ENCODE results near the gene SLC2A4RG. TPM values are rescaled to one million over a fixed set of nuclear protein-coding genes. Genes with fewer than 3 reads are reported as not detected.

SLC2A4RG gene
- total RNA-seq, 1 donor: 17.1 TPM

- no peaks in the 10 kb centered on the region for H3K9me3 ChIP-seq (ENCODE audit: low read depth, low read length)
- no peaks in the 10 kb centered on the region for H3K27me3 ChIP-seq (ENCODE audit: insufficient read depth, low read length)
- H3K4me1 ChIP-seq (ENCODE audit: insufficient read depth, low read length): peaks cover 18% of the 10 kb centered on the region
- H3K4me3 ChIP-seq (ENCODE audit: low read length): no peak within 1 kb of the TSS
These were observed 42.8 kb upstream of the SLC2A4RG start, which contains the start of gene TNFRSF6B for GRCh38 chr20:63696628-63697356. Gene TNFRSF6B, plus strand, starts transcription at chr20:63696652. Its CDS starts 116 bp downstream, at chr20:63696768.

- Histone ChIP-seq H3K27me3 (ENCODE audit: insufficient read depth, low read length) (no peaks in the 10 kb centered on the region), H3K9me3 (ENCODE audit: low read depth, low read length) (no peaks in the 10 kb centered on the region), H3K4me3 (ENCODE audit: low read length) (no peak overlapping the region), H3K4me1 (ENCODE audit: insufficient read depth, low read length) (peaks cover 18% of the 10 kb centered on the region)
These were observed 42.2 kb upstream of the SLC2A4RG start for GRCh38 chr20:63697357-63697867.

- Histone ChIP-seq H3K9me3 (ENCODE audit: low read depth, low read length) (no peaks in the 10 kb centered on the region), H3K4me1 (ENCODE audit: insufficient read depth, low read length) (peaks cover 18% of the 10 kb centered on the region), H3K4me3 (ENCODE audit: low read length) (no peak overlapping the region), H3K27me3 (ENCODE audit: insufficient read depth, low read length) (no peaks in the 10 kb centered on the region)
These were observed 41.6 kb upstream of the SLC2A4RG start for GRCh38 chr20:63697868-63698545.

- H3K4me3 ChIP-seq (ENCODE audit: low read length): no peak overlapping the region
- H3K27me3 ChIP-seq (ENCODE audit: insufficient read depth, low read length): no peaks in the 10 kb centered on the region
- peaks cover 18% of the 10 kb centered on the region for H3K4me1 ChIP-seq (ENCODE audit: insufficient read depth, low read length)
- no peaks in the 10 kb centered on the region for H3K9me3 ChIP-seq (ENCODE audit: low read depth, low read length)
These were observed 40.7 kb upstream of the SLC2A4RG start for GRCh38 chr20:63698739-63699465.

- H3K4me3 ChIP-seq (ENCODE audit: low read length): no peak overlapping the region
- H3K27me3 ChIP-seq (ENCODE audit: insufficient read depth, low read length): no peaks in the 10 kb centered on the region
- peaks cover 18% of the 10 kb centered on the region for H3K4me1 ChIP-seq (ENCODE audit: insufficient read depth, low read length)
- no peaks in the 10 kb centered on the region for H3K9me3 ChIP-seq (ENCODE audit: low read depth, low read length)
These were observed 39.9 kb upstream of the SLC2A4RG start for GRCh38 chr20:63699466-63700198.

GRCh38 chr20:63700199-63701050 lies 39.2 kb upstream of the SLC2A4RG start:
- H3K27me3 ChIP-seq (ENCODE audit: insufficient read depth, low read length): no peaks in the 10 kb centered on the region
- peaks cover 18% of the 10 kb centered on the region for H3K4me1 ChIP-seq (ENCODE audit: insufficient read depth, low read length)
- H3K4me3 ChIP-seq (ENCODE audit: low read length): no peak overlapping the region
- H3K9me3 ChIP-seq (ENCODE audit: low read depth, low read length): no peaks in the 10 kb centered on the region

GRCh38 chr20:63701051-63701328 lies 38.6 kb upstream of the SLC2A4RG start:
- H3K4me1 ChIP-seq (ENCODE audit: insufficient read depth, low read length): peaks cover 17% of the 10 kb centered on the region
- no peaks in the 10 kb centered on the region for H3K27me3 ChIP-seq (ENCODE audit: insufficient read depth, low read length)

GRCh38 chr20:63701329-63702035 lies 38.1 kb upstream of the SLC2A4RG start:
- H3K4me1 ChIP-seq (ENCODE audit: insufficient read depth, low read length): peaks cover 18% of the 10 kb centered on the region
- no peaks in the 10 kb centered on the region for H3K27me3 ChIP-seq (ENCODE audit: insufficient read depth, low read length)
- H3K4me3 ChIP-seq (ENCODE audit: low read length): no peak overlapping the region
- H3K9me3 ChIP-seq (ENCODE audit: low read depth, low read length): no peaks in the 10 kb centered on the region

More at GRCh38 chr20:63701051-63701328, 38.6 kb upstream of the SLC2A4RG start:
- no peak overlapping the region for H3K4me3 ChIP-seq (ENCODE audit: low read length)
- no peaks in the 10 kb centered on the region for H3K9me3 ChIP-seq (ENCODE audit: low read depth, low read length)

- no peaks in the 10 kb centered on the region for H3K27me3 ChIP-seq (ENCODE audit: insufficient read depth, low read length)
- H3K9me3 ChIP-seq (ENCODE audit: low read depth, low read length): no peaks in the 10 kb centered on the region
- H3K4me1 ChIP-seq (ENCODE audit: insufficient read depth, low read length): peaks cover 18% of the 10 kb centered on the region
- H3K4me3 ChIP-seq (ENCODE audit: low read length): no peak overlapping the region
These were observed 37.4 kb upstream of the SLC2A4RG start for GRCh38 chr20:63702036-63702665.

- Histone ChIP-seq H3K9me3 (ENCODE audit: low read depth, low read length) (no peaks in the 10 kb centered on the region), H3K4me3 (ENCODE audit: low read length) (no peak overlapping the region), H3K27me3 (ENCODE audit: insufficient read depth, low read length) (no peaks in the 10 kb centered on the region), H3K4me1 (ENCODE audit: insufficient read depth, low read length) (peaks cover 15% of the 10 kb centered on the region)
These were observed 36.7 kb upstream of the SLC2A4RG start for GRCh38 chr20:63702751-63703470.

- H3K27me3 ChIP-seq (ENCODE audit: insufficient read depth, low read length): no peaks in the 10 kb centered on the region
- no peaks in the 10 kb centered on the region for H3K9me3 ChIP-seq (ENCODE audit: low read depth, low read length)
- H3K4me3 ChIP-seq (ENCODE audit: low read length): no peak overlapping the region
- peaks cover 18% of the 10 kb centered on the region for H3K4me1 ChIP-seq (ENCODE audit: insufficient read depth, low read length)
These were observed 36.1 kb upstream of the SLC2A4RG start for GRCh38 chr20:63703471-63703975.

GRCh38 chr20:63703976-63704748 lies 35.4 kb upstream of the SLC2A4RG start:
- no peaks in the 10 kb centered on the region for H3K9me3 ChIP-seq (ENCODE audit: low read depth, low read length)
- H3K27me3 ChIP-seq (ENCODE audit: insufficient read depth, low read length): no peaks in the 10 kb centered on the region
- H3K4me1 ChIP-seq (ENCODE audit: insufficient read depth, low read length): peaks cover 24% of the 10 kb centered on the region
- H3K4me3 ChIP-seq (ENCODE audit: low read length): no peak overlapping the region
